CD4-positive, alpha-beta memory T cell (primary cell): ENCODE results near the gene ARMC9. TPM values are rescaled to one million over a fixed set of nuclear protein-coding genes. Genes with fewer than 3 reads are reported as not detected.

Experiments
- CTCF ChIA-PET: fragments of 350-600 bp; sonication (Branson Sonifier 250); formaldehyde crosslinking; loops from one replicate; lab custom pipeline; 2021; ENCODE audit warnings: inconsistent platforms; ENCODE audit not compliant: partially characterized antibody; lab: Charles Lee
- POLR2A ChIA-PET: fragments of 350-600 bp; sonication (Branson Sonifier 250); formaldehyde crosslinking; loops from one replicate; lab custom pipeline; 2021; ENCODE audit not compliant: partially characterized antibody; lab: Charles Lee
- DNase-seq, 5 donors: peaks; one replicate each; pipeline versions ENCODE4 v3.0.0 to v3.0.0-alpha.2; 2020 to 2022; ENCODE audit warnings: mixed read lengths in 1 of 5
- H3K27ac ChIP-seq: one replicate; pipeline ENCODE4 v1.7.0; 2013; ENCODE audit warnings: low read depth, low read length
- H3K27me3 ChIP-seq: 2 replicates; pipeline ENCODE4 v1.7.0; 2013; ENCODE audit warnings: mild to moderate bottlenecking, low read length, moderate library complexity; ENCODE audit not compliant: insufficient read depth
- H3K36me3 ChIP-seq: 2 replicates; pipeline ENCODE4 v1.7.0; 2013; ENCODE audit warnings: mild to moderate bottlenecking, low read length, moderate library complexity; ENCODE audit not compliant: insufficient read depth
- H3K4me1 ChIP-seq: 2 replicates; pipeline ENCODE4 v1.7.0; 2013; ENCODE audit warnings: mild to moderate bottlenecking, low read length, moderate library complexity; ENCODE audit not compliant: insufficient read depth
- H3K4me3 ChIP-seq, 2 donors: one replicate each; pipeline ENCODE4 v1.7.0; 2013; ENCODE audit warnings: low read length in 2 of 2, mild to moderate bottlenecking in 1 of 2
- H3K9me3 ChIP-seq, 2 donors: one replicate each; pipeline ENCODE4 v1.7.0; 2013; ENCODE audit warnings: low read length in 2 of 2, control low read depth in 1 of 2; ENCODE audit not compliant: control insufficient read depth in 1 of 2
- H3K27ac Mint-ChIP-seq, 7 donors: one replicate each; pipeline ENCODE4 v1.8.0; 2020 to 2021; ENCODE audit warnings: mixed read lengths in 7 of 7, mild to moderate bottlenecking in 6 of 7, inconsistent platforms in 3 of 7, moderate library complexity in 3 of 7
- H3K27me3 Mint-ChIP-seq, 2 donors: one replicate each; pipeline ENCODE4 v1.8.0; 2020 to 2021; ENCODE audit warnings: mixed read lengths in 2 of 2
- H3K36me3 Mint-ChIP-seq, 2 donors: one replicate each; pipeline ENCODE4 v1.8.0; 2020 to 2021; ENCODE audit warnings: mixed read lengths in 2 of 2, inconsistent platforms in 1 of 2, mild to moderate bottlenecking in 1 of 2
- H3K4me1 Mint-ChIP-seq, 4 donors: one replicate each; pipeline ENCODE4 v1.8.0; 2020 to 2021; ENCODE audit warnings: mixed read lengths in 4 of 4, mild to moderate bottlenecking in 1 of 4
- H3K4me3 Mint-ChIP-seq, 8 donors: one replicate each; pipeline ENCODE4 v1.8.0; 2020 to 2021; ENCODE audit warnings: mixed read lengths in 8 of 8, mild to moderate bottlenecking in 7 of 8, moderate library complexity in 6 of 8, inconsistent platforms in 3 of 8
- H3K9me3 Mint-ChIP-seq, 8 donors: one replicate each; pipeline ENCODE4 v1.8.0; 2020 to 2021; ENCODE audit warnings: mixed read lengths in 8 of 8, mild to moderate bottlenecking in 5 of 8, inconsistent platforms in 3 of 8, moderate library complexity in 1 of 8
- intact Hi-C: fragments of 100-400 bp; cut with micrococcal nuclease; formaldehyde crosslinking; loops from one replicate; pipeline ENCODE4 v1.15.1; 2023
- polyA plus RNA-seq, 2 donors: library from polyadenylated mRNA; unstranded; fragments of 300-500 nt; fragmentation: Illumina TruSeq; gene quantifications; one replicate each; pipeline ENCODE4 v1.2.3, GENCODE V29; 2021
- total RNA-seq, 2 experiments: library from RNA; stranded (reverse); gene quantifications; one replicate each; pipeline ENCODE4 v1.2.3, GENCODE V29; 2021

Gene ARMC9
- total and polyA plus RNA-seq, 4 experiments from 2014 or later: 0.50 to 1.4 (median 1.1) TPM; not detected in 1

- no peak for DNase-seq
- peaks cover 19 to 36% of the 10 kb centered on the region in 2 donors for H3K27me3 Mint-ChIP-seq
- CTCF ChIA-PET: interaction anchor here (1.5 kb wide), 1 partner anchor 13 kb away, joined by 4 read pairs; no protein-coding TSS in a partner anchor
- Histone ChIP-seq H3K36me3 (no peaks in the 10 kb centered on the region), H3K27ac (no peak overlapping the region), H3K27me3 (peaks cover 10% of the 10 kb centered on the region), H3K4me1 (no peaks in the 10 kb centered on the region), H3K9me3 (no peaks in the 10 kb centered on the region), H3K4me3 (no peak overlapping the region)
- H3K4me1 Mint-ChIP-seq: peaks cover 1 to 14% (median 6%) of the 10 kb centered on the region in 4 donors
- peaks cover 0 to 2% (median 0%) of the 10 kb centered on the region in 8 donors for H3K9me3 Mint-ChIP-seq
- intact Hi-C loops: no loop called here
- POLR2A ChIA-PET: no interaction called here
- H3K36me3 Mint-ChIP-seq: no peaks in the 10 kb centered on the region
- H3K4me3 Mint-ChIP-seq: peak overlapping the region in 5 of 8 donors; percentile 41 to 67 (median 64)
- H3K27ac Mint-ChIP-seq: no peak overlapping the region
These were observed 196.0 kb downstream of the ARMC9 start for GRCh38 chr2:231394211-231395141.

GRCh38 chr2:231395188-231396057, 197.0 kb downstream of the ARMC9 start, which contains the start of gene B3GNT7:
B3GNT7 (plus strand) TSS chr2:231395710; CDS start chr2:231395804, 94 bp downstream.
- Histone ChIP-seq H3K9me3 (no peaks in the 10 kb centered on the region), H3K4me1 (no peaks in the 10 kb centered on the region), H3K27me3 (peaks cover 10% of the 10 kb centered on the region), H3K4me3 (no peak within 1 kb of the TSS), H3K36me3 (no peaks in the 10 kb centered on the region), H3K27ac (no peak within 1 kb of the TSS)
- H3K9me3 Mint-ChIP-seq: peaks cover 0 to 2% (median 0%) of the 10 kb centered on the region in 8 donors
- peak within 1 kb of the TSS in 6 of 8 donors; percentile 32 to 67 (median 54) for H3K4me3 Mint-ChIP-seq
- CTCF ChIA-PET: interaction anchor here (1.5 kb wide), 1 partner anchor 12 kb away, joined by 4 read pairs; no protein-coding TSS in a partner anchor
- H3K27ac Mint-ChIP-seq: no peak within 1 kb of the TSS
- H3K27me3 Mint-ChIP-seq: peaks cover 19 to 36% of the 10 kb centered on the region in 2 donors
- DNase-seq: no peak
- no peaks in the 10 kb centered on the region for H3K36me3 Mint-ChIP-seq
- peaks cover 1 to 14% (median 6%) of the 10 kb centered on the region in 4 donors for H3K4me1 Mint-ChIP-seq
- intact Hi-C loops: no loop called here
- POLR2A ChIA-PET: no interaction called here

GRCh38 chr2:231396058-231396821, 197.8 kb downstream of the ARMC9 start:
- H3K9me3 ChIP-seq: no peaks in the 10 kb centered on the region
- no peaks in the 10 kb centered on the region for H3K4me1 ChIP-seq
- no peaks in the 10 kb centered on the region for H3K36me3 Mint-ChIP-seq
- H3K27ac ChIP-seq: no peak overlapping the region
- peaks cover 1 to 14% (median 6%) of the 10 kb centered on the region in 4 donors for H3K4me1 Mint-ChIP-seq
- H3K36me3 ChIP-seq: no peaks in the 10 kb centered on the region
- H3K4me3 Mint-ChIP-seq: peak overlapping the region in 4 of 8 donors; percentile 32 to 64 (median 41)
- DNase-seq: no peak
- ChIA-PET CTCF (no interaction called here), POLR2A (no interaction called here)
- peaks cover 10% of the 10 kb centered on the region for H3K27me3 ChIP-seq
- peaks cover 18 to 33% of the 10 kb centered on the region in 2 donors for H3K27me3 Mint-ChIP-seq
- H3K4me3 ChIP-seq: no peak overlapping the region
- peaks cover 0 to 2% (median 0%) of the 10 kb centered on the region in 8 donors for H3K9me3 Mint-ChIP-seq
- intact Hi-C loops: no loop called here
- H3K27ac Mint-ChIP-seq: no peak overlapping the region

- Mint-ChIP-seq H3K27ac (no peak overlapping the region), H3K27me3 (peaks cover 18 to 32% of the 10 kb centered on the region in 2 donors), H3K4me3 (peak overlapping the region in 4 of 8 donors; percentile 9 to 46 (median 28)), H3K9me3 (peaks cover 0 to 2% (median 0%) of the 10 kb centered on the region in 8 donors), H3K36me3 (no peaks in the 10 kb centered on the region), H3K4me1 (peaks cover 1 to 14% (median 6%) of the 10 kb centered on the region in 4 donors)
- CTCF ChIA-PET: no interaction called here
- Histone ChIP-seq H3K4me1 (no peaks in the 10 kb centered on the region), H3K36me3 (no peaks in the 10 kb centered on the region), H3K4me3 (no peak overlapping the region), H3K9me3 (no peaks in the 10 kb centered on the region), H3K27me3 (peaks cover 10% of the 10 kb centered on the region), H3K27ac (no peak overlapping the region)
- intact Hi-C loops: no loop called here
- POLR2A ChIA-PET: no interaction called here
- no peak for DNase-seq
These were observed 198.8 kb downstream of the ARMC9 start for GRCh38 chr2:231397011-231397927.

GRCh38 chr2:231397928-231398294, 199.5 kb downstream of the ARMC9 start:
- Histone ChIP-seq H3K27me3 (peaks cover 10% of the 10 kb centered on the region), H3K9me3 (no peaks in the 10 kb centered on the region), H3K4me3 (no peak overlapping the region), H3K27ac (no peak overlapping the region), H3K4me1 (no peaks in the 10 kb centered on the region), H3K36me3 (no peaks in the 10 kb centered on the region)
- H3K27ac Mint-ChIP-seq: no peak overlapping the region
- intact Hi-C loops: no loop called here
- POLR2A ChIA-PET: no interaction called here
- H3K4me3 Mint-ChIP-seq: no peak overlapping the region
- peaks cover 18 to 34% of the 10 kb centered on the region in 2 donors for H3K27me3 Mint-ChIP-seq
- no peak for DNase-seq
- no peaks in the 10 kb centered on the region for H3K36me3 Mint-ChIP-seq
- H3K9me3 Mint-ChIP-seq: peaks cover 0 to 2% (median 0%) of the 10 kb centered on the region in 8 donors
- CTCF ChIA-PET: no interaction called here
- H3K4me1 Mint-ChIP-seq: peaks cover 1 to 14% (median 6%) of the 10 kb centered on the region in 4 donors

GRCh38 chr2:231398585-231398984, 200.2 kb downstream of the ARMC9 start:
- Histone ChIP-seq H3K4me3 (no peak overlapping the region), H3K27ac (no peak overlapping the region), H3K4me1 (no peaks in the 10 kb centered on the region), H3K36me3 (no peaks in the 10 kb centered on the region), H3K9me3 (no peaks in the 10 kb centered on the region), H3K27me3 (peaks cover 10% of the 10 kb centered on the region)
- ChIA-PET POLR2A (no interaction called here), CTCF (no interaction called here)
- peaks cover 16 to 30% of the 10 kb centered on the region in 2 donors for H3K27me3 Mint-ChIP-seq
- no peak overlapping the region for H3K4me3 Mint-ChIP-seq
- H3K36me3 Mint-ChIP-seq: no peaks in the 10 kb centered on the region
- intact Hi-C loops: no loop called here
- peaks cover 1 to 14% (median 5%) of the 10 kb centered on the region in 4 donors for H3K4me1 Mint-ChIP-seq
- H3K27ac Mint-ChIP-seq: no peak overlapping the region
- no peak for DNase-seq
- peaks cover 0 to 2% (median 0%) of the 10 kb centered on the region in 8 donors for H3K9me3 Mint-ChIP-seq
